Stimulated activated CD4-positive, alpha-beta T cell treated with anti-CD3 and anti-CD28 coated beads, Interleukin-1b, Interleukin-23, amount 100 ng/mL, for 24 hours (primary cell): Measurements from ENCODE around the gene ACOD1.
"Not testable (repeated sequence)": the region's sequence is repeated elsewhere in the genome, so short reads cannot be mapped to it uniquely, and the experiment has no call there.

Source experiments
- DNase-seq, 4 experiments: peaks; one replicate each; pipeline ENCODE4 v3.0.0-alpha.2; 2020; ENCODE audit warnings: low read depth in 4 of 4, low spot score in 1 of 4

Gene ACOD1

DNA sequence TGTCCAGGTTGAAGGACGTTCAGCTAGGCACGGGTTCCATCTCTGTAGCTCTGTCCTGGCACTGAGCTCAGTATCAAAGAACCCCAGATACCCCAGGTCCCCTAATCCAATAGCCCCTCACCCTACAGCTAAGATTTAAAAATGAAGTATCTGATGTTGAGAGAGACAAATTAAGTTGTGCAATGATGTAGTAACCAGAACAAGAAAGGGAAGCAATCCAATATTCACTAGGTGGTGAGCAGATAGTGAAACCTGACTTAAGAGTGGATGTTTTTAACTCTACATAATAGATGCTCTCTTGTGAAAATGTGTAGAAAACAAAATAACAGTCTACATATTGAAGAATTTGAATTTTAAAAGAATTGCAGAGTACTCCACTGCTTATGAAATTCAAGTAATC lies 1.8 kb downstream of the ACOD1 start:
- DNase-seq = no peak

- DNase-seq = no peak
These were observed 5.7 kb downstream of the ACOD1 start for GRCh38 chr13:76953968-76954367.

DNA sequence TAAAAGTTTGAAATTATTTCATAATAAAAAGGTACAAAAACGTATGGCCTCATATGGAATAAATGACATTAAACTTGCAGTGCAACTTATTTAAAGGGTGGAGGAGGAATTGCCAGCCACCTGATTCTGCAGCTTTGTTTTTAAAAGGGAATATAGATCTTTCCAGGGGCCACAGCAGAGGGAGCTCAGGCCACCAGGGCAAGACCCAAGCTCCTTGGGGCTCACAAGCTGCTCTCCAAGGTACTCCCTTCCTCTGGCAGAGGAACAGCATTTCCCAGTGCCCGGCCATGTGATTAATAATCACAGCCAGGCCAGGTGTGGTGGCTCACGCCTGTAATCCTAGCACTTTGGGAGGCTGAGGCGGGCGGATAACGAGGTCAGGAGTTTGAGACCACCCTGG lies 6.2 kb downstream of the ACOD1 start:
- DNase-seq = no peak

GRCh38 chr13:76955193-76955592 lies 6.9 kb downstream of the ACOD1 start:
- no peak for DNase-seq

DNA sequence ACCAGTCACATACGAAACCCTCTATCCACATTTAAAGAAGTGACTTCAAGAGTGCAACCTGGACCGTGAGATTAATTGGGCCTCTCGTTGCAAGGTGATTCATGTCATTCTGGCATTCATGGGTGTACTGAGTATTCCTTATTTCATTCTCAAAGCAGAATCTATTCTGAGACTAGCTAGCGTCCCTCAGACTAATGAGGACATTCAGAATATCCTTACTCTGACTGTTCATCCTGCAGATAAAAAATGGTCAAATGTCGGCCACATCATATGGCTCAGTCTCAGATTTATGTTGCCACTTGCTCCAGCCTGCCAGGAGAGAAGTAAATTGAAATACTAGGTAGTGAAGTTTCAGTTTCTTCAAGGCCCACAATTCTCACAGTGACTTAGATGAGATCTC lies 7.3 kb downstream of the ACOD1 start:
- no peak for DNase-seq

DNA sequence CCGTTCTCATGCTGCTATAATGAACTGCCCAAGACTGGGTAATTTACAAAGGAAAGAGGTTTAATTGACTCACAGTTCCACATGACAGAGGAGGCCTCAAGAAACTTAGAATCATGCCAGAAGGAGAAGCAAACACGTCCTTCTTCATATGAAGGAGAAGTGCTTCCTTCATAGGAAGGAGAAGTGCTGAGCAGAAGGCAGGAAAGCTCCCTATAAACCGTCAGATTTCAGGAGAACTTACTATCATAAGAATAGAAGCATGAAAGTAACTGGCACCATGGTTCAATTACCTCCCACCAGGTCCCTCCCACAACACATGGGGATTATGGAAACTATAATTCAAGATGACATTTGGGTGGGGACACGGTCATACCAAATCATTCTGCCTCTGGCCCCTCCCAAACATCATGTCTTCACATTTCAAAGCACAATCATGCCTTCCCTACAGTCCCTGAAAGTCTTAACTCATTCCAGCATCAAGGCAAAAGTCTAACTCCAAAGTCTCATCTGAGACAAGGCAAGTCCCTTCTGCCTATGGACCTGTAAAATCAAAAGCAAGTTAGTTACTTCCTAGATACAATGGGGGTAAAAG lies 10.6 kb downstream of the ACOD1 start:
- DNase-seq = no peak

- DNase-seq = not testable (repeated sequence)
These were observed 11.4 kb downstream of the ACOD1 start for GRCh38 chr13:76959734-76960133.

- no peak for DNase-seq
These were observed 17.6 kb downstream of the ACOD1 start for GRCh38 chr13:76965759-76966421.

DNA sequence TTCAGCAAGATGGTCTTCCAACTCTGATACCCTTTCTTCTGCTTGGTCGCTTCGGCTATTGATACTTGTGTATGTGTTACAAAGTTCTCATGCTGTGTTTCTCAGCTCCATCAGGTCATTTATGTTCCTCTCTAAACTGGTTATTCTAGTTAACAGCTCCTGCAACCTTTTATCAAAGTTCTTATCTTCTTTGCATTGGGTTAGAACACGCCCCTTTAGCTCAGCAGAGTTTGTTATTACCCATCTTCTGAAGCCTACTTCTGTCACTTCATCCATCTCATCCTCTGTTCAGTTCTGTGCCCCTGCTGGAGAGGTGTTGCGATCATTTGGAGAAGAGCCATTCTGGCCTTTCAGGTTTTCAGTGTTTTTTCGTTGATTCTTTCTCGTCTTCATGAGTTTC lies 18.7 kb downstream of the ACOD1 start:
- DNase-seq = no peak

DNA sequence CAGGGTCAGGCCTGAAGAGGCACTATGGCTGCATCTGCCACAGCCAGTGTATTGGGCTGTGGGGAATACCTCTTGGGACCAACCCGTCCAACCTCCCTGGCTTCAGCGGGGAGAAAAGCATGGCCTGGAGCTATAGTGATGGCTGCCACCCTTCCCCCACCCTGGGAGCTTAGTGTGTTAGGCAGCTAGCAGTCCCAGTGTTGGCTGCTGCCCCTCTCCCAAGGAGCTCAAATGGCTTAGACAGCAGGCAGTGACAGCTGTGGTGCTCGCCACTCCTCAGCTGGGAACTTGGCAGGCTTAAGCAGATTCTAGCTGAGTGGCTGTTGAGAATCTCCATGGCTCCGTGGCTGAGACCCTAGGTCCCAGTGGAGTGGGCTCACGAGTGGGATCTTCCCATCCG lies 19.7 kb downstream of the ACOD1 start:
- no peak for DNase-seq

GRCh38 chr13:76969488-76970365 lies 21.4 kb downstream of the ACOD1 start:
- DNase-seq = no peak

GRCh38 chr13:76971215-76971614 lies 22.9 kb downstream of the ACOD1 start:
- DNase-seq = no peak

DNA sequence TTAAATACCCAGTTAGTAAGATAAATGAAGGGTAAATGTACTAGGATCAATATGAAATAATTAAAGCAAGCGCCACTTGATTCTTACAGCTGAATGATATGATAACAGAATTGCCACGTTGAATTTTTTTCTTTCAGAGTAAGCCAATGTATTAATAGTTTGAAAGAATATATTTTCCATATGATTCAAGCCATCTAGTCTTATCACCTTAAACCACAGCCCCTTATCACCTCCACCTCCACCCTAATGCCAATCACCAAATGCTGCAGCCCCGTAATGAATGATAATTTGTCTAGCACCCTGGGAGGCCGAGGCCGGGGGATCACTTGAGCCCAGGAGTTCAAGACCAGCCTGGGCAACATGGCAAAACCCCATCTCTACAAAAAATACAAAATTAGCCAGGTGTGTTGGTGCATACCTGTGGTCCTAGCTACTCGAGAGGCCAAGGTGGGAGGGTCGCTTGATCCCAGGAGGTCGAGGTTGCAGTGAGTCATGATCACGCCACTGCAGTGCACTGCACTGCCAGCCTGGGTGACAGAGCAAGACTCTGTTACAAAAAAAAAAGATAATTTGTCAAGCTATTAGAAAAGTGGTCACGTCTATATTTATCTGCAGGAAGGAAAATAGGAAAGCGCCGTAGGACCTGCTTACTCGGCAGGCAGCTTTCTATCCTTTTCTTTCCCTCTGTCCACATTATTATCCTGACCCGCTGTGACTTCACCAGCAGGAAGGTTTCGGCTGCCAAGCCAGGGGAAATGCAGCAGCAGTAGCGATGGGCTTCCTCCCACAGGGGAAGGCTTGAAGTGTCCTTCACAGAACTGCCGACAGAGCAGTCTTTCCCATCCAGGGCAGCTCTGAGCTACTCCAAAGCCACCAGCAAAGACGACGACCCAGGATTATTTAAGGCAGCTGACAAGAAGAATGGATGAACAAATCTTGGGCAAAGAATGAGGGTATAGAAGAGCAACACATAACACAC lies 23.8 kb downstream of the ACOD1 start:
- no peak for DNase-seq

- DNase-seq = no peak
These were observed 25.8 kb downstream of the ACOD1 start for GRCh38 chr13:76973920-76974617.

DNA sequence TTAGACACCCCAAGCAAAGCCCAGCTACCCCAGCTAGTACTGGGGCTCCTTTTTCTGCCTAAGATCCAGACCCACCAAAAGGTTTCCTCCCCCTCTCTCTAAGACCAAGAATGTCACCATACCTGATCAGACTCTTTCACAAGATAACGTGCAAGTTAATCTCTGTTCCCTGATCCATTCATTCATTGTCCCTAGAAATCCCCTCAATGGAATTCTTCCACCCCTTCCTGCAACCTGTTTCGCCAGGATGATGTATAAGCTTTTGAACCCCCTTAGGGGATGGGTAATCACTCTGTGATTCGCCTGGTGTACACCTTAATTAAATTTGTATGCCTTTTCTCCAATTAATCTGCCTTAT lies 26.3 kb downstream of the ACOD1 start:
- DNase-seq = no peak

- no peak for DNase-seq
These were observed 27.6 kb downstream of the ACOD1 start for GRCh38 chr13:76975863-76976262.

DNA sequence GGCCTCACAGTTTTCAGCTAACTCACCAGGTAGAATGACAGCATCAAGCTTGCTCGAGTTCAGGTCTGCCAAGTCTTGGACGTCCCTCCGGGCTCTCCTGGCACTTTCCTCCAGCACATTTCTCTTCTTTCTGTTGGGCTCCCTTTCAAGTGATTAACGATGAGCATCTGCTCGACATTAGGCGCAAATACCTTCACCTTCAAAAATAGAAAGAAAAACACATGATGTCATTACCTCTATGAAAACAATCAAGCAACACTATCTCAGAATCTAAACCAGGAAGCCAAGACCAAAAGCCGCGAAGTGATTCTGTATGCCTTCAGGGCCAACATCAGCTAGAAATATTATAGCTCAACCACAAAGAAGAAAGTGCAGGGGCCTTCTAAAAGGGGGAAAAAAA lies 28.2 kb downstream of the ACOD1 start:
- no peak for DNase-seq

DNA sequence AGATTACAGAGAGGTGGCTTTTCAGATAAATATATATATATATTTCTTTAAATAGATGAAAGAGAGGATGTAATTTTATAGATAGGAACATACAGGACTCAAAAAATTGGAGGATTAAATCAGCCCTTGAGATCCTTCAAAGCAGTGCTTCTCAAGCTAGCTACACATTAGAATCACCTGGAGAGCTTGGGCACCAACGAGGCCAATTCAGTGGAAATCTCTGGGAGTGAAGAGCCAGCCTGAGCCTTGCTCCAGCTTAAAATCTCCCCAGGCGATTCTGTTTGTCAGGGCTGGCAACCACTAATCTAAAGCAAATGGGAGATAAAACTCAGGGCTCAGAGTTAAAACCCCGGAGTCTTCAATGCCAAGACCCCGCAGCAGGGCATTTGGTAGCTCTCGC lies 28.6 kb downstream of the ACOD1 start:
- no peak for DNase-seq

- peak; percentile 77 to 87 (median 84) for DNase-seq
These were observed 31.9 kb downstream of the ACOD1 start for GRCh38 chr13:76980075-76980718.

DNA sequence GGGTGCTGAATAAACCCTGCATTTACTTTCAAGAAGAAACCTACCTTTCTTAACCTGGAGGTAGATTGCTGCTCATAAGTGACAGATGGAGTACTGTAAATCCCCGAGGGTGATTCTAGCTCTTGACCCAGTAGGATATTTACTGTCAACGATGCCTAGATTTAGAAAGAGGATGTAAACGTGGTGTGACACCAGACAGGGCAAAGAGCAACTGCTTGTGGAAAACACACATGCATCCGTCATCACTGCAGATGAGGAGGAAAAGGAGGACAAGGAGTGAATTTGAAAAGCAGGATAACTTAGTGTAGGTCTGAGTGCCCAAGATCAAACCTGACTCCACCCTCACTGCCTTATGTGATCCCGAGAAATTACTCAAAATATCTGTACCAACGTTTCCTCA lies 33.8 kb downstream of the ACOD1 start:
- no peak for DNase-seq
